Measurements from ENCODE around the gene HRAS. TPM values are rescaled to one million over a fixed set of nuclear protein-coding genes. Genes with fewer than 3 reads are reported as not detected.

Gene HRAS
- total and polyA plus RNA-seq, 2 of the 13 experiments (the other 11 are each of a cell fraction or from before 2014, with no cell fraction given): 32.9 to 50.0 TPM

- TF ChIP-seq EED (CRISPR knock-in tag; IDR thresholded peaks at IDR 0.05) (0 out of 2 replicates have a peak, but pooled peaks have one; percentile 58), ZXDC (CRISPR knock-in tag; IDR thresholded peaks at IDR 0.05) (no peak), ZNF615 (CRISPR knock-in tag; IDR thresholded peaks at IDR 0.05; ENCODE audit: borderline replicate concordance) (peak; percentile 85; the same call in 1 of the 2 replicates), FOXO1 (CRISPR knock-in tag; IDR thresholded peaks at IDR 0.05) (0 out of 2 replicates have a peak, but pooled peaks have one; percentile 8), ZSCAN21 (CRISPR knock-in tag; IDR thresholded peaks at IDR 0.05; ENCODE audit: borderline replicate concordance) (peak; percentile 30; the same call in 1 of the 2 replicates), CREBL2 (CRISPR knock-in tag; IDR thresholded peaks at IDR 0.05; ENCODE audit: borderline replicate concordance) (no peak), HOXA5 (CRISPR knock-in tag; IDR thresholded peaks at IDR 0.05) (no peak), ZSCAN22 (CRISPR knock-in tag; IDR thresholded peaks at IDR 0.05) (no peak), ZBTB1 (CRISPR knock-in tag; IDR thresholded peaks at IDR 0.05; ENCODE audit: borderline replicate concordance) (0 out of 2 replicates have a peak, but pooled peaks have one; percentile 54), BCL3 (CRISPR knock-in tag; IDR thresholded peaks at IDR 0.05) (0 out of 2 replicates have a peak, but pooled peaks have one; percentile 61), SATB2 (CRISPR knock-in tag; IDR thresholded peaks at IDR 0.05) (no peak), IRF1 (CRISPR knock-in tag; IDR thresholded peaks at IDR 0.05; ENCODE audit: low read depth) (no peak), ZNF597 (CRISPR knock-in tag; IDR thresholded peaks at IDR 0.05) (no peak), ZNF431 (CRISPR knock-in tag; IDR thresholded peaks at IDR 0.05; ENCODE audit: borderline replicate concordance, low read depth) (no peak), ZNF724P (CRISPR knock-in tag; IDR thresholded peaks at IDR 0.05; ENCODE audit: borderline replicate concordance) (0 out of 2 replicates have a peak, but pooled peaks have one; percentile 50), ZBTB7A (CRISPR knock-in tag; IDR thresholded peaks at IDR 0.05) (peak; percentile 87), ZNF317 (CRISPR knock-in tag; IDR thresholded peaks at IDR 0.05) (peak; percentile 72; the same call in 1 of the 2 replicates), NCOA2 (CRISPR knock-in tag; IDR thresholded peaks at IDR 0.05) (no peak), ZBTB20 (CRISPR knock-in tag; IDR thresholded peaks at IDR 0.05; ENCODE audit: borderline replicate concordance, low read depth) (no peak), MXD4 (CRISPR knock-in tag; IDR thresholded peaks at IDR 0.05) (no peak; the same call in 1 of the 2 replicates), ZNF367 (CRISPR knock-in tag; IDR thresholded peaks at IDR 0.05; ENCODE audit: borderline replicate concordance) (no peak), SRY (CRISPR knock-in tag; IDR thresholded peaks at IDR 0.05) (peak; percentile 16; the same call in 1 of the 2 replicates), HOXD1 (CRISPR knock-in tag; IDR thresholded peaks at IDR 0.05) (peak; percentile 56; the same call in 1 of the 2 replicates)
These were observed 25.1 kb upstream of the HRAS start, which contains the start of the genes LMNTD2 and RASSF7 (continued) for GRCh38 chr11:560305-561147.
